LNCAP (cell line): ENCODE results near the gene BCKDHB.

Experiments
- CTCF ChIP-seq: fragments of 450-650 bp; IDR thresholded peaks from 2 replicates; pipeline ENCODE4 v1.5.1; 2017; ENCODE audit warnings: mild to moderate bottlenecking

Gene BCKDHB

DNA sequence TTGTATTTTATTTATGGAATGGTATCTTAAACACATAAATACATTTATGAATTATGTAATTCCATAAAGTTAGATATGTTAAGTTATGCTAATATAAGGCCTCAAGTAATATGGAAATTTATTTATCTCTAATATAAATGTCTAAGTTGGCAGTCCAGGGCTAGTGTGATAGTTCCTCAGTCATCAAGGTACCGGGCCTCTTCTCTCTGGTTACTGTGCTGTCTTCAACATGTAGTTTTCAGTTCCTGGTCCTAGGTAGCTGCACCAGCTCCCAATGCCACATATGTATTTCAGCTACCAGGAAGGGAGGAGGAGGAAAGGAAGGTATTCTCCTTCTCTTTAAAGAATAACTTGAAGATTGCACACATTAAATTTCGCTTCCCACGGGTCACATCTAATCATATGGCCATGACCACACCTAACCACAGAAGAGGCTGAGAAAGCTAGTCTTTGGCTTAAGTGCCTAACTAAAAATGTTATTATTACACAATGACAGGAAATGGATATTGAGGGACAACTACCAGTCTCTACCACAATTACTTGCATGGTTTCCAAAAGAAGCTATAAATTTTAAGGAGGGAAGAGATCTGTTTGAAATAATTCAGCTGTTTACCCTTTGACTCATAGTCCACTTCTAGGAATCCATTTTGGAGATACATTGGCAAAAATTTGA, 68.6 kb downstream of the BCKDHB start:
- no peak for TF ChIP-seq CTCF

GRCh38 chr6:80179695-80180094, 73.2 kb downstream of the BCKDHB start:
- no peak for TF ChIP-seq CTCF

GRCh38 chr6:80181352-80182081, 75.0 kb downstream of the BCKDHB start:
- no peak for TF ChIP-seq CTCF

DNA sequence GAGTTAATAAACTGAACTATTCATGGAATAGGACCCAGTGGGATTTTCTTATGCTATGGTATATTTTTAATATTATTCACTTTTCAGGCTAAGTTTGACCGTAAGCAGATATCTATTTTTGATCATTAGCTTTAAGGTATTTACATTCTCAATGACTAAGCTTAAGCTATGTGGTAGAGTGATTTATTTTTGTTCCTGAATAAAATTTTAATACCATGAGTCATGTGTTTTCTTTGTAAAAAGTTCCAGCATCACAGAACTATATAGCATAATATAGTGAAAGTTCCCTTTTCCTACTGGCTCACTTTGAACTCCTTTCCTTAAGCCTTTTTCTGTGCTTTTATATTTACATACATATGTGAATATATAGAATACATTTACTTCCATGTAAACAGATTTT, 75.8 kb downstream of the BCKDHB start:
- no peak for TF ChIP-seq CTCF

DNA sequence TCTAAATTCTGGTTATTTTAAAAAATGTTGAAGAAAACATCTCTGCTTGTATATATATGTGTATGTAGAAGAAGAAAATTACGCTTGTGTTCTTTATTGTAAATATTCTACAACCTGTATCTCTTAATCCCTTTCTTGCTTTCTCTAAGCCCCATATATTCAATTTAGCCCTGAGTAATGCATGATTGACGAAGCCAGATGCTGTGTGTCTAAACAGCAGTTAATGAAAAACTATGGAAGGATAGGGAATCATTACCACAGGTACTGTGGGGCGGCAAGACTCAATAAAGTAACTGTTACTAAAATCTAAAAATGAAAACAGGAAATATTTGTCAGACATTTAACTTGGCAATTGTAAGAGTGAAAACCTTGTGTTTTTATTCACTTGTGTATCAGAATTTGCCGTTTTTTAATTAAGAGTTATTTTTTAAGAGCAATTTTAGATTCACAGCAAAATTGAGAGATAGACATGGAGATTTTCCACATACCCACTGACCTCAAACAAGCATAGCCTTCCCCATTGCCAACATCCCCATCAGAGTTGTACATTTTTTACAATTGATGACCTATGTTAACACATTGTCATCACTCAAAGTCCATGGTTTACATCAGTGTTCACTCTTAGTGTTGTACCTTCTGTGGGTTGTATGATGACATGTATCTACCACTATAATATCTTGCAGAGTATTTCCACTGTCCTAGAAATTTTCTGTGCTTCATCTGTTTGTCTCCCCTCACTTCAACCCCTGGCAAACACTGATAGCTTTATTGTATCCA, 76.7 kb downstream of the BCKDHB start:
- no peak for TF ChIP-seq CTCF

- TF ChIP-seq CTCF: no peak
These were observed 79.0 kb downstream of the BCKDHB start for GRCh38 chr6:80185492-80185891.

DNA sequence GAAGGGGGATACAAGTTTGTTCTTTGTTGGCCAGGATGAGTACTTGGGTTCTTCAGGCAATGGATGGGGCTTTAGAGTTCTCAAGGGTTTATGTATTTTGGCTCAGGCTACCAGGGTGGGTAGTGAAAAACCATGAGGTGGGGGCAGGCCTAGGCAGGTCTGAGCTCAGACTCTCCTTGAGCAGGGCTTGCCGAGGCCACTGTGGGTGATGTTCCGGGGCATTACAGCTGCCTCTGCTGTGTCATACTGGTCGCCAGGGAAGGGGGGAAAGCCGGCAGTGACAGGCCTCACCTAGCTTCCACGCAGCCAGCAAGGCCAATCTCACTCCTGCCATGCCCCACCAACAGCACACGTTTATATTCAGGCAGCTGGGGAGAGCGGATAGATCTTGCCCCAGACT, 79.6 kb downstream of the BCKDHB start:
- no peak for TF ChIP-seq CTCF
